Fibroblast of villous mesenchyme (primary cell): ENCODE measurements around the gene TRIM22. TPM values are rescaled to one million over a fixed set of nuclear protein-coding genes. Genes with fewer than 3 reads are reported as not detected.
"Not testable (repeated sequence)": the region's sequence is repeated elsewhere in the genome, so short reads cannot be mapped to it uniquely, and the experiment has no call there.

Experiments used
- DNase-seq: peaks from one replicate; pipeline ENCODE4 v3.0.0-alpha.2; 2010; ENCODE audit warnings: low read depth
- H3K4me3 ChIP-seq: 2 replicates; pipeline ENCODE4 v1.5.1; 2011; ENCODE audit warnings: low read depth, mild to moderate bottlenecking, low read length
- CTCF ChIP-seq: IDR thresholded peaks from 2 replicates; pipeline ENCODE4 v1.5.1; 2012; ENCODE audit warnings: low read depth, mild to moderate bottlenecking, low read length; ENCODE audit not compliant: insufficient read depth
- total RNA-seq: library from RNA; depleted of rRNA; stranded (reverse); fragments of >200 nt; gene quantifications from 2 replicates; pipeline ENCODE4 v1.2.3, GENCODE V29; 2012

Gene TRIM22
- total RNA-seq, 1 donor, result 104 TPM

GRCh38 chr11:5703741-5704536 is 14.3 kb downstream of the TRIM22 start:
- no peak for DNase-seq
- H3K4me3 ChIP-seq, result no peak overlapping the region
- TF ChIP-seq CTCF, result no peak

- DNase-seq, result no peak
- no peak for TF ChIP-seq CTCF
- H3K4me3 ChIP-seq, result no peak overlapping the region
Observed at GRCh38 chr11:5705688-5706087, 16.1 kb downstream of the TRIM22 start.

- peak; percentile 41 for TF ChIP-seq CTCF
- DNase-seq, result no peak
- H3K4me3 ChIP-seq, result no peak overlapping the region
Observed at GRCh38 chr11:5712507-5712906, 22.9 kb downstream of the TRIM22 start.

GRCh38 chr11:5713695-5714094 is 24.1 kb downstream of the TRIM22 start:
- H3K4me3 ChIP-seq, result no peak overlapping the region
- DNase-seq, result peak; percentile 30
- TF ChIP-seq CTCF, result no peak

GRCh38 chr11:5716518-5716917 is 26.9 kb downstream of the TRIM22 start:
- not testable (repeated sequence) for DNase-seq, H3K4me3 ChIP-seq

GRCh38 chr11:5719703-5720495 is 30.3 kb downstream of the TRIM22 start:
- DNase-seq, result no peak
- no peak overlapping the region for H3K4me3 ChIP-seq

More at GRCh38 chr11:5719703-5720495, 30.3 kb downstream of the TRIM22 start:
- no peak for TF ChIP-seq CTCF
